Pulmonary artery endothelial cell (primary cell): ENCODE results near the gene MPHOSPH6. TPM values are rescaled to one million over a fixed set of nuclear protein-coding genes. Genes with fewer than 3 reads are reported as not detected.
"Not testable (repeated sequence)": the region's sequence is repeated elsewhere in the genome, so short reads cannot be mapped to it uniquely, and the experiment has no call there.

Experiments
- DNase-seq: peaks from one replicate; pipeline ENCODE4 v3.0.0-alpha.2; 2011; ENCODE audit warnings: low read depth, low spot score
- total RNA-seq: library from RNA; depleted of rRNA; stranded (reverse); fragments of >200 nt; gene quantifications from 2 replicates; pipeline ENCODE4 v1.2.3, GENCODE V29; 2014

MPHOSPH6 gene
- total RNA-seq, 1 donor from 2014 or later: 28.8 TPM

- DNase-seq: no peak
Measured at GRCh38 chr16:82175627-82176026, 5.6 kb upstream of the MPHOSPH6 start.

DNA sequence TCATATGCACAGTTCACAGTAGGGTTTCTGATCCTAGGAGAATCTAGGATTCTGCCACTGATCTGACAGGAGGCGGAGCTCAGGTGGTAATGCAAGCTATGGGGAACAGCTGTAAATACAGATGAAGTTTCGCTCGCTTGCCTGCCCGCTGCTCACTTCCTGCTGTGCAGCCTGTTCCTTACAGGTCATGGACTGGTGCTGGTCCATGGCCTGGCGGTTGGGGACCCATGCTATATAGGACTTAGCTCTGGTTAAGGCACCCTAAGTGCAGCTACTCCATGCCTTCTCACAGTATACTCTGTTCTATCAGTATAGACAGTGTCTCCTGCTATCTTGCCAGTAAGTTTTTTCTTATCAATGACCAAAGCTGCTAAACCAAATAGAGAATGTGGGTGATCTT is 2.4 kb downstream of the MPHOSPH6 start:
- no peak for DNase-seq

GRCh38 chr16:82160226-82160625 is 9.8 kb downstream of the MPHOSPH6 start:
- DNase-seq: no peak

GRCh38 chr16:82157836-82158235 is 12.2 kb downstream of the MPHOSPH6 start:
- no peak for DNase-seq

- no peak for DNase-seq
Measured at GRCh38 chr16:82157534-82157812, 12.6 kb downstream of the MPHOSPH6 start.

GRCh38 chr16:82156761-82157533 is 13.1 kb downstream of the MPHOSPH6 start:
- no peak for DNase-seq

GRCh38 chr16:82152641-82153112 is 17.3 kb downstream of the MPHOSPH6 start:
- no peak for DNase-seq

DNA sequence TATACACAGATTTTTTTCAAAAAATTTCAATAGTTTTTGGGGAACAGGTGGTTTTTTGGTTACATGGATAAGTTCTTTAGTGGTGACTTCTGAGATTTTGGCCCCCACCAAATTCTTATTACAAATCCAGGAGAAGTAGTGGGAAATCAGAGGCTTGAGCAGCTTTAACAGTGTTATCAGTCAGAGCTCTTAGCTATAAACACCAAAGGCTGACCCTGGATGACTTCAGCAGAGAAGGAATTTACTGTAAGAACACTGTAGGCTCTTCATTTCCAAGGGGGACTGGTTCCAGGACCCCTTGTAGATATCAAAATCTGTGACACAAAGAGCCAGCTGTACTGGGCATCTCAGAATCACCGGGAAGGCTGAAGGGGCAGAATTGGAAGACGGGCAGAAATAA is 17.8 kb downstream of the MPHOSPH6 start:
- no peak for DNase-seq

DNA sequence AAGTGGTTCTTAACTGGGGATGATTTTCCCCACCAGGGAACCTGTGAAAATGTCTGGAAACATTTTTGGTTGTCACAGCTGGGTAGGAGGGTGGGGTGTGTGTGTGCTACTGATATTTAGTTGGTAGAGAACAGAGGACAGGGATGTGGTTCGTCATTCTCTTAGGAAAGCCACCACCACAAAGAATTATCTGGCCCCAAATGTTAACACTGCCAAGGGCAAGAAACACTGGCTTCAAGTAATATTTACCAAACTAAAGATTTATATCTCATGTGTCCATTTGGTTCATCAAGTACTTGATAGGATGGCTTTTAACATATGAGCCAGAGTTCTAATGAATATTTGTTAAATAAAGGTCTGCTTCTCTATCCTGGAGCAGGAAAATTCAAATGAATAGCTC is 19.5 kb downstream of the MPHOSPH6 start:
- DNase-seq: no peak

- no peak for DNase-seq
Measured at GRCh38 chr16:82149536-82149935, 20.5 kb downstream of the MPHOSPH6 start.

DNA sequence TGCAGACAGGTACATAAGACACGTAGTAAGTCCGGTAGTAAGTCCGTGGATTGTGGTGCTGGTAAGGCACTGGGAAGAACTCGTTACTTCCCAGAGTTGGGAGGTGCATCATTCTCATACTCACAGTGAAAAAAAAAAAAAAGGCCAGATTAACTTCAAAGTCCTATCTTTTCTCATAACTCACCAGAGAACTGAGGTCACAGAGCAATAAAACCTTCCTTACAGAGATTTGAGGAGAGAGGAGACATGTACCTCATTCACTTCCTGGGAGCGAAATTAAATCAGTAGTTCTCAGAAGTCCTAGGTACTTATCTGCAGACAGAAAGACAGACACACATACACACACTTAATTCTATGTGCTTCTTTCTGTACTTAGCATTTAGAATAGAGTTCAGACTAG is 22.5 kb downstream of the MPHOSPH6 start:
- DNase-seq: no peak

DNA sequence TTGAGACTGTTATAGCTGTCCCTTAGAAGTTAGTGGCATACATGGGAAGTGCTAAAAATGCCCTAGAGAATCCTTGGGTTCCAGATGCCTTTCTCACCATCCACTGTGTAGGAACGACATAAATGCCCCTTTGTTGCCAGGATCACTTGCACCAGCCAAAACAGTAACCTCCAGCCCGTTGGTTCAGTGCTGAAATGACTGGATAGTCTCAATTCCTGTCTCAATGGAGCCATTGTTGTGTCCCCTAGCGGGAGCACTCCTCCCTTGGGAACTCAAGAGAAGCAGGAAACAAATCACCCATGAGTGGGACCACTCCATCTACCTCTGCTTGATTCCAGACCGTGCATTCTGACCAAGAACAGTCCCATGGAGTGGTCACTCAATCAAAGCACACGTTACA is 23.1 kb downstream of the MPHOSPH6 start:
- DNase-seq: no peak

DNA sequence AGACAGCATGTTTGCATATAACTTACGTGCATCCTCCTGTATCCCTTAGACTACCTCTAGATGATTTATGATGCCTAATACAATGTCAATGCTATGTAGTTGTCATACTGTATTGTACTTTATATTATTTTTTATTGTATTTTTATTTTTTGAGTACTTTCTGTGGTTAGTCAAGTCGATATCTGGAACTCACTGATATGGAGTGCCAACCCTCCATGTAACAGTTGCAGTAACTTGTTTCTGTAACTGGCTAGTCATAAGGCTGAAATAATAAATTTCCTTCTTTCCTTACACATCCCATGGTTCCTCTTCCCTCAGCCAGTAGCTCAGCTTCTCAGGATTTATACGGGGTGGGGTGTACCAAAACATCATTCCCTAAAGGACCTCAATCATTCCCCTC is 23.5 kb downstream of the MPHOSPH6 start:
- no peak for DNase-seq

- not testable (repeated sequence) for DNase-seq
Measured at GRCh38 chr16:82139286-82139571, 30.8 kb downstream of the MPHOSPH6 start.

- no peak for DNase-seq
Measured at GRCh38 chr16:82138478-82139285, 31.3 kb downstream of the MPHOSPH6 start.

- no peak for DNase-seq
Measured at GRCh38 chr16:82137822-82138167, 32.2 kb downstream of the MPHOSPH6 start.

DNA sequence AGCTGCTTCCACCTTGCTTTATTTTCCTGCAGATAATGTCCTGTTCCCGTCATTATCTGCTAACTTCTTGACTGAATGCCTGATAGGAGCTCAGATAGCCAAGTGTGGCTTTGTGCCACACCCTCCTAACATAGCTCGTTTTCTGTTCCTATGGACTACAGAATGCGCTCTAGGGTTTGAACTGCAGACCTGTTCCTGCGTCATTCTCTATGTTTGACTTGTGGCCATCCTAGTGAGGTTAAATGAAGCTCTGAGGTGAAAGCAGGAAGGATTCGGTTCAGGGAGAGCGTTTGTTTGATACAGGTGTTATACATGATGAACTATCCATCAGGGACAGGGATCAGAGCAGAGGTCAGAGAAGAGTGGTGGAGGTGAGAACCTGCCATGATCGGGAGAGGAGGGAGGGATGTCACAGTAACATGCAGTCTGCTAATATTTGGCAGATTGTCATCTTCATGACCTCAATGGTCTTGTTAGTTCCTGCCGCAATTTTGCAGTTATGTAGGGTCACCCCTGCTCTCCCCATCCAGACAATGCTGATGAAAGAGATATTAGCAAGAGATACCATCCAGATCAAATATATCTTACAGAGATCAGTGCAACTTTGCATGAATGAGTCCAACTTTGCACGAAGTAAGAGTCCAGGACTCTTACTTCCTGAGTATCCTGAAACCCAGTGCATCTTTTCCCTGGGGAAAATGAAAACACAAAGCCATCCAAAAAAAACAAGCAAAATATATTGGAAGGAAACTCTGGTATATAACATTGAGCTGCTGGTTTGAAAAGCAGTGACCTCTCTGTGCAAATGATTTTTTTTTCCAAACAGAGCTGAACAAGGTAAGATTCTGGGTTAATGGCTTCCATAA is 32.8 kb downstream of the MPHOSPH6 start:
- DNase-seq: no peak

GRCh38 chr16:82135844-82136243 is 34.2 kb downstream of the MPHOSPH6 start:
- DNase-seq: no peak

DNA sequence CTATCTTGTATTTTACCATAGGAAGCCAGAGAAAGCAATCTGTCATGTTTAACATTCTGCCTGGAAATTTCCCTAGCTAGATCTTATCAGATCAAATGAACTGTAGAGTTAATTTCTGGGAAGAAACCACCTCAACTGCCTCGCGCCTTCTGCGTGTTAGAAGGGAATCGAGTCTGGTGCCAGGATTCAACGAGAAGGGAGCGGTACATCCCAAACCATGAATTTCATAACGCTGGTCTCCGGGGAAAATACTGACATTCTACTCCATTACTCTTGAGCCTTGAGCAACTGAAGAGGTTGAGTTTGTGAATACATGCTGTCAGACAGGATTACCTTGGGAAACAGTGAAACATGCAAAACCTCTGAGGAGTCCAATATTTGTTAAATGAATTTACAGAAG is 35.2 kb downstream of the MPHOSPH6 start:
- no peak for DNase-seq

- no peak for DNase-seq
Measured at GRCh38 chr16:82133798-82134197, 36.2 kb downstream of the MPHOSPH6 start.

DNA sequence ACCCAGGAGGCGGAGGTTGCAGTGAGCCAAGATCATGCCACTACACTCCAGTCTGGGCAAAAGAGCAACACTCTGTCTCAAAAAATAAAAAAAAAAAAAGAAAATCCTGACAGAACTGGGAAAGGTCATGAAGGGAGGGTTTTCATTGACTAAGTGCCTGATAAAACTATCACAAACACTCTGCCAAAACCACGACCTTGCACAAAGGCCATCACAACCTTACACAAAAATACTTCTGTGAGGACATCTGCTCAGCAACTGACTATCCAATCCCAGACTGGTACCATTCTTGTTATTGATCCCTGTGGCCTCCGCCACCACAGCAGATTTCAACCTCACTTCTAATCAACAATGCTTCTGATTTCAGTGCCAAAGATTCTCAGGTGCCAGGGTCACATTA is 40.1 kb downstream of the MPHOSPH6 start:
- DNase-seq: no peak

GRCh38 chr16:82124651-82125050 is 45.4 kb downstream of the MPHOSPH6 start:
- DNase-seq: no peak
